Breast epithelium (tissue), 3 donors: ENCODE measurements around the gene ADAM12.

Source experiments
- CTCF ChIP-seq, 3 donors: fragments of 450-650 bp; IDR thresholded peaks; one replicate each; pipeline ENCODE4 v1.5.1; 2016 to 2017; ENCODE audit warnings: antibody characterized with exemption in 3 of 3, mild to moderate bottlenecking in 3 of 3, moderate library complexity in 3 of 3
- POLR2A ChIP-seq: fragments of 450-650 bp; IDR thresholded peaks from one replicate; pipeline ENCODE4 v1.6.1; 2016; ENCODE audit warnings: antibody characterized with exemption, mild to moderate bottlenecking, moderate library complexity

- TF ChIP-seq CTCF (IDR thresholded peaks at IDR 0.05) (no peak), POLR2A (no peak)
Measured at GRCh38 chr10:126278851-126279250, 109.4 kb downstream of the ADAM12 start.
